Vagina (tissue), 2 donors: ENCODE data around the gene POMGNT2. TPM values are rescaled to one million over a fixed set of nuclear protein-coding genes. Genes with fewer than 3 reads are reported as not detected.

Experiments
- DNase-seq, 2 donors: peaks; one replicate each; pipeline ENCODE4 v3.0.0-alpha.2; 2017; ENCODE audit errors: extremely low spot score in 2 of 2
- H3K27ac ChIP-seq: fragments of 200-600 bp; sonication (generic); one replicate; pipeline ENCODE4 v1.5.1; 2019
- H3K27me3 ChIP-seq: fragments of 200-600 bp; sonication (generic); one replicate; pipeline ENCODE4 v1.5.1; 2019
- H3K36me3 ChIP-seq, 2 donors: fragments of 200-600 bp; sonication (generic); one replicate each; pipeline ENCODE4 v1.5.1; 2017 to 2019
- H3K4me1 ChIP-seq: fragments of 200-600 bp; sonication (generic); one replicate; pipeline ENCODE4 v1.5.1; 2019
- H3K4me3 ChIP-seq, 2 donors: fragments of 200-600 bp; sonication (generic); 1 replicate in 1 of 2; 2 replicates in 1 of 2; pipeline ENCODE4 v1.5.1; 2016 to 2019
- H3K9me3 ChIP-seq: fragments of 200-600 bp; sonication (generic); one replicate; pipeline ENCODE4 v1.5.1; 2019
- CTCF ChIP-seq, 3 experiments: fragments of 450-650 bp in 2 of 3; fragments of 200-600 bp in 1 of 3; sonication (generic) in 1 of 3; IDR thresholded peaks; one replicate each; pipeline ENCODE4 v1.5.1; 2017 to 2019; ENCODE audit warnings: antibody characterized with exemption in 3 of 3, mild to moderate bottlenecking in 2 of 3, moderate library complexity in 2 of 3
- POLR2A ChIP-seq, 2 donors: fragments of 450-650 bp; IDR thresholded peaks; one replicate each; pipeline ENCODE4 v1.6.1; 2017; ENCODE audit warnings: antibody characterized with exemption in 2 of 2, mild to moderate bottlenecking in 2 of 2, moderate library complexity in 2 of 2
- POLR2AphosphoS5 ChIP-seq, 2 donors: sonication (generic); formaldehyde crosslinking; IDR thresholded peaks; one replicate each; pipeline ENCODE4 v1.9.0; 2017; ENCODE audit warnings: antibody characterized with exemption in 2 of 2, mild to moderate bottlenecking in 2 of 2, low read depth in 1 of 2; ENCODE audit not compliant: insufficient read depth in 1 of 2
- intact Hi-C: fragments of 100-400 bp; cut with DNase I; formaldehyde crosslinking; loops from one replicate; pipeline ENCODE4 v1.15.1; 2023
- total RNA-seq: library from RNA; depleted of rRNA; stranded (reverse); fragments of >200 nt; gene quantifications from one replicate; pipeline ENCODE4 v1.2.3, GENCODE V29; 2016

The POMGNT2 gene
- total RNA-seq, 1 donor from 2014 or later = 26.8 TPM

- no peak overlapping the region for H3K27ac ChIP-seq
- peak; percentile 75 to 85 for DNase-seq
Observed at GRCh38 chr3:43043071-43043766, 62.7 kb downstream of the POMGNT2 start.

GRCh38 chr3:43041517-43041916 is 64.4 kb downstream of the POMGNT2 start:
- Histone ChIP-seq H3K36me3 (peaks cover 0 to 8% of the 10 kb centered on the region in 2 donors), H3K27ac (no peak overlapping the region), H3K9me3 (no peaks in the 10 kb centered on the region), H3K4me3 (no peak overlapping the region), H3K4me1 (no peaks in the 10 kb centered on the region), H3K27me3 (no peaks in the 10 kb centered on the region)
- no peak for DNase-seq
- intact Hi-C loops = no loop called here
- no peak for TF ChIP-seq POLR2AphosphoS5 (IDR thresholded peaks at IDR 0.05; ENCODE audit: insufficient read depth in 1 of 2, low read depth in 1 of 2)

More at GRCh38 chr3:43043071-43043766, 62.7 kb downstream of the POMGNT2 start:
- Histone ChIP-seq H3K4me3 (no peak overlapping the region), H3K36me3 (peaks cover 0 to 8% of the 10 kb centered on the region in 2 donors), H3K27me3 (no peaks in the 10 kb centered on the region), H3K4me1 (no peaks in the 10 kb centered on the region), H3K9me3 (no peaks in the 10 kb centered on the region)
- TF ChIP-seq POLR2AphosphoS5 (IDR thresholded peaks at IDR 0.05; ENCODE audit: insufficient read depth in 1 of 2, low read depth in 1 of 2) = no peak
- no peak for TF ChIP-seq POLR2A (IDR thresholded peaks at IDR 0.05)
- TF ChIP-seq CTCF (IDR thresholded peaks at IDR 0.05) = no peak
- intact Hi-C loops = no loop called here

GRCh38 chr3:43038010-43038409 is 67.9 kb downstream of the POMGNT2 start:
- no peak overlapping the region for H3K27ac ChIP-seq
- H3K9me3 ChIP-seq = no peaks in the 10 kb centered on the region
- no peak for DNase-seq
- H3K4me1 ChIP-seq = no peaks in the 10 kb centered on the region
- H3K36me3 ChIP-seq = no peaks in the 10 kb centered on the region
- H3K27me3 ChIP-seq = no peaks in the 10 kb centered on the region
- intact Hi-C loops = no loop called here
- TF ChIP-seq POLR2AphosphoS5 (IDR thresholded peaks at IDR 0.05; ENCODE audit: insufficient read depth in 1 of 2, low read depth in 1 of 2) (no peak), POLR2A (IDR thresholded peaks at IDR 0.05) (no peak), CTCF (IDR thresholded peaks at IDR 0.05) (no peak)
- no peak overlapping the region for H3K4me3 ChIP-seq

- no peak overlapping the region for H3K4me3 ChIP-seq
- H3K36me3 ChIP-seq = no peaks in the 10 kb centered on the region
- no peaks in the 10 kb centered on the region for H3K9me3 ChIP-seq
- peak; percentile 70 to 77 for DNase-seq
- no peak overlapping the region for H3K27ac ChIP-seq
- H3K27me3 ChIP-seq = no peaks in the 10 kb centered on the region
- peaks cover 2% of the 10 kb centered on the region for H3K4me1 ChIP-seq
- intact Hi-C loops = no loop called here
- no peak for TF ChIP-seq POLR2A (IDR thresholded peaks at IDR 0.05)
- no peak for TF ChIP-seq POLR2AphosphoS5 (IDR thresholded peaks at IDR 0.05; ENCODE audit: insufficient read depth in 1 of 2, low read depth in 1 of 2)
- no peak for TF ChIP-seq CTCF (IDR thresholded peaks at IDR 0.05)
Observed at GRCh38 chr3:43036621-43037423, 69.1 kb downstream of the POMGNT2 start.

- no peaks in the 10 kb centered on the region for H3K9me3 ChIP-seq
- DNase-seq = peak; percentile 60 to 67
- H3K4me1 ChIP-seq = peaks cover 9% of the 10 kb centered on the region
- no peaks in the 10 kb centered on the region for H3K36me3 ChIP-seq
- TF ChIP-seq POLR2AphosphoS5 (IDR thresholded peaks at IDR 0.05; ENCODE audit: insufficient read depth in 1 of 2, low read depth in 1 of 2) (no peak), POLR2A (IDR thresholded peaks at IDR 0.05) (no peak), CTCF (IDR thresholded peaks at IDR 0.05) (no peak)
- H3K4me3 ChIP-seq = no peak overlapping the region
- no peaks in the 10 kb centered on the region for H3K27me3 ChIP-seq
- intact Hi-C loops = no loop called here
- H3K27ac ChIP-seq = no peak overlapping the region
Observed at GRCh38 chr3:43035801-43036365, 70.0 kb downstream of the POMGNT2 start.
